Measurements from ENCODE around the gene PLXNA2.

DNA sequence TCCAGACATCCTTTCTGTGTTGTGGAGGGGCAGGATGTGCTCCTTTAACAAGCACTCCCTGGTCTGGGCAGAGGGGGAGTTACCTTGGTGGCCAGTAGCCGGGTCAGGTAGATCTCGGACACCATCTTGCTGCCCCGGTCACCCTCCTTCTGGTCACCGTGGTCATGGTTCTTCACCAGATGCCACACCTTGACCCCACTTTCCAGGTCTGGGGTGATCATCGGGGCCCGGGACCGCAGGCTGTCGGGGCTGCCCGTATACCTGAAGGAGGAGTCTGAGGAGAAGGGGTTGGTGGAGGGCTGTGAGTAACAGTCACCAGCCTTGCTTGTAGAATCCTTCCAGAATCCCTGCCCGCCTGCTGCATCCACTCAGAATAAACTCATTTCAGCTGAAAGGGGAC lies 210.9 kb downstream of the PLXNA2 start:
- TF ChIP-seq, protein P1, sequence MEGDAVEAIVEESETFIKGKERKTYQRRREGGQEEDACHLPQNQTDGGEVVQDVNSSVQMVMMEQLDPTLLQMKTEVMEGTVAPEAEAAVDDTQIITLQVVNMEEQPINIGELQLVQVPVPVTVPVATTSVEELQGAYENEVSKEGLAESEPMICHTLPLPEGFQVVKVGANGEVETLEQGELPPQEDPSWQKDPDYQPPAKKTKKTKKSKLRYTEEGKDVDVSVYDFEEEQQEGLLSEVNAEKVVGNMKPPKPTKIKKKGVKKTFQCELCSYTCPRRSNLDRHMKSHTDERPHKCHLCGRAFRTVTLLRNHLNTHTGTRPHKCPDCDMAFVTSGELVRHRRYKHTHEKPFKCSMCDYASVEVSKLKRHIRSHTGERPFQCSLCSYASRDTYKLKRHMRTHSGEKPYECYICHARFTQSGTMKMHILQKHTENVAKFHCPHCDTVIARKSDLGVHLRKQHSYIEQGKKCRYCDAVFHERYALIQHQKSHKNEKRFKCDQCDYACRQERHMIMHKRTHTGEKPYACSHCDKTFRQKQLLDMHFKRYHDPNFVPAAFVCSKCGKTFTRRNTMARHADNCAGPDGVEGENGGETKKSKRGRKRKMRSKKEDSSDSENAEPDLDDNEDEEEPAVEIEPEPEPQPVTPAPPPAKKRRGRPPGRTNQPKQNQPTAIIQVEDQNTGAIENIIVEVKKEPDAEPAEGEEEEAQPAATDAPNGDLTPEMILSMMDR (IDR thresholded peaks at IDR 0.05; ENCODE audit: extremely low read depth in 1 of 2, insufficient read depth in 1 of 2, low read depth in 1 of 2, low read length in 2 of 2) = no peak
- TF ChIP-seq POLR2A (IDR thresholded peaks at IDR 0.05; ENCODE audit: low read depth, low read length) (no peak), POLR2AphosphoS5 (IDR thresholded peaks at IDR 0.05; ENCODE audit: insufficient read depth, low read depth, low read length) (no peak), EZH2 (IDR thresholded peaks at IDR 0.05; ENCODE audit: borderline replicate concordance, low read depth, low read length, severe bottlenecking) (no peak), FOS (IDR thresholded peaks at IDR 0.05; ENCODE audit: borderline replicate concordance, insufficient read depth, low read length) (no peak)
- TF ChIP-seq, protein P2, sequence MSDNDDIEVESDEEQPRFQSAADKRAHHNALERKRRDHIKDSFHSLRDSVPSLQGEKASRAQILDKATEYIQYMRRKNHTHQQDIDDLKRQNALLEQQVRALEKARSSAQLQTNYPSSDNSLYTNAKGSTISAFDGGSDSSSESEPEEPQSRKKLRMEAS (IDR thresholded peaks at IDR 0.05; ENCODE audit: insufficient read depth, insufficient read length) = no peak
